ENCODE data around the gene C12orf75. TPM values are rescaled to one million over a fixed set of nuclear protein-coding genes. Genes with fewer than 3 reads are reported as not detected.
"Not testable (repeated sequence)": the region's sequence is repeated elsewhere in the genome, so short reads cannot be mapped to it uniquely, and the experiment has no call there.

The C12orf75 gene
- 60.3 and 61.8 TPM in 2 replicates for total RNA-seq (2014; rRNA removed; shearing (Covaris generic))
- 50.3 and 57.2 TPM in 2 replicates for polyA plus RNA-seq (2014; cell fraction: nucleus; rRNA removed)

- peak; percentile 69 for DNase-seq (ENCODE audit: extremely low read depth, low read depth)
These were observed at the start of gene C12orf75 for GRCh38 chr12:105330283-105330930. Gene C12orf75, plus strand, starts transcription at chr12:105330691. Its CDS starts 201 bp downstream, at chr12:105330892.

DNA sequence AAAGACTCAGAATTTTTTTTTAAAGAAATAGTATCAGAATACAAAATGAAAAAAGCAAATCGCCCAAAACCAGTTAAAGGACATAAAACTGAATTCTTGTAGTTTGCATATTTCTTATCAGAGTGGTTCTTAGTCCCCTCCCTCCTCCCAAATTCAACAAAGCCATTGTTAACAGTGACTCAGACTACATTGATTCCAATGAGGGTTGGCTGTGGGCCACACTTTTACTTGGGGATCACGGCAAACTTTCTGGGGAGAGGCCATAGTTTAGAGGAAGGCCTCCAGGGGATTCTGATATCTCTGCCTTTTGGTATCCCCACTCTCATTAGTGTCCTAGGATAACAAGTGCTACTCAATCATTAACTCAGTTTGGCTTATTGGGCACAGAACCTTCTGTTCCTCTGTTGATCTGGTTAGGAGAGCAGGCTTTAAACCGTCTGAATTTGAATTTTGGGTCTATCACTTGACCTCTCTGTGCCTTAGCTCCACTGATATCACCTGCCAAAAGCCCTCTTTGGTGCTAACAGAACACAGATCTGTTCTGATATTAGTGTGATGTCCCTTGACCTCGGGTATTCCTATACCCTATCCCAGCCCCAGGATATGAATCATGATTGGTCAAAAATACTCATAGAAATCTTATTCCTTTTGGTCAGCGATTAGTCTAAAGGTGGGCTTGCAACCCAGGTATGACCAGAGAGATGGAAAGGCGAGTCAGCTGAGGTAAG is 49.4 kb upstream of the C12orf75 start:
- no peak for DNase-seq (ENCODE audit: extremely low read depth, low read depth)

GRCh38 chr12:105281694-105282049 is 48.8 kb upstream of the C12orf75 start:
- DNase-seq (ENCODE audit: extremely low read depth, low read depth) = no peak

- DNase-seq (ENCODE audit: extremely low read depth, low read depth) = no peak
These were observed 45.1 kb upstream of the C12orf75 start for GRCh38 chr12:105285378-105285777.

DNA sequence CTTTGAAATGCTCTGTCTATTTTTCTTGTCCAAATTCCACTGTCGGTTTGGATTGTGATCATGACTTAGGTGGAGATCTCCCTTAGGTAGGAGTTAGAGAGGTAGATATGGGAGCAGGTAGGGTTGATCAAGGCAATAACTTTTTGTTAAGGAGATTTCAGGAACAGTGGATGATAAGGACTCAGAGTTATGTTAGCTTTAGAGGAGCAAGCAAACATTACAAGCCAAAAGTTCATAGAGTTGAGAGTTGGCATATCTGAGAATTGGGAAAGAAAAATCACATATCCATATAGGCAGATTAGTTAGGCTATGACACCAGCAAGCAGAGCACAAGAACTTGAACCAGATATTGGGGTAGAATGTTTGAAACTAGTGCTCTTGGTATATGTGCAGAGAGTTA is 43.1 kb upstream of the C12orf75 start:
- no peak for DNase-seq (ENCODE audit: extremely low read depth, low read depth)

GRCh38 chr12:105288311-105288996 is 42.0 kb upstream of the C12orf75 start:
- DNase-seq (ENCODE audit: extremely low read depth, low read depth) = no peak

GRCh38 chr12:105289114-105289904 is 41.2 kb upstream of the C12orf75 start:
- no peak for DNase-seq (ENCODE audit: extremely low read depth, low read depth)

- no peak for DNase-seq (ENCODE audit: extremely low read depth, low read depth)
These were observed 39.0 kb upstream of the C12orf75 start for GRCh38 chr12:105291531-105291930.

DNA sequence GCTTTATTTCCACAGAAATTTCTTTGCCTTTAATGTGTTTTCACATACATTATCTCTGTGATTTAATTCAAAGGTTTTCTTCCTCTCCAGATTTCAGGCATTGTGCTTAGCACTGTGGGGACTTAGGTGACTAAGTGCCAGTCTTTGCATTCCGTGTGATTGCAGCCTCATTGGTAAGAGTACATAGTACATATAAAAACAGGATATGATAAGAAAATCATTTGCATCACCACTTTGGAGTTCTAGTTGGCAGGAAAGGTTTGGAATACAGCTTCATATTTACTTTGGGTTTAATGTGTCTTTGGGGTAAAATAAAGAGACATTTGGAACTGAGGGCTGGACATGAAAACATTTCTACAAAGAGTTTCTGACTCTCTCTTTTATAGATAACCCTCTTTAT is 37.8 kb upstream of the C12orf75 start:
- DNase-seq (ENCODE audit: extremely low read depth, low read depth) = peak; percentile 64

DNA sequence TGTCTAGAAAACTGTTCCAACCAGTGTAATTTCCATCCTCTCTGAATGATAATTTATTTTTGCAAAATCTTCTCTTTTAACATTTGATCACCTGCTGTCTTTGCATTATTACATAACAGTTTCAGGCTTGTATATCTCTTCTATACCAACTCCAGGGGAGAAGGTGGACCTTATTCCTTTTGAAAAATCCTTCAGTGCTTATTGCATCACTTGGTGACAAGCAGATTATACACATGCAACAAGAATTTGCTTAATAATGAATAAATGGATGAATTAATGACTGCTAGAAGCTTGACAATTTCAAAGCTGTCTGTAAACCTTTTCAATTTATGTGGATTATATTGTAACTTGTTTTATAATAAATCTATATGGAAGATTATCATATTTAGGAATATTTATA is 37.3 kb upstream of the C12orf75 start:
- no peak for DNase-seq (ENCODE audit: extremely low read depth, low read depth)

GRCh38 chr12:105294161-105294560 is 36.3 kb upstream of the C12orf75 start:
- no peak for DNase-seq (ENCODE audit: extremely low read depth, low read depth)

DNA sequence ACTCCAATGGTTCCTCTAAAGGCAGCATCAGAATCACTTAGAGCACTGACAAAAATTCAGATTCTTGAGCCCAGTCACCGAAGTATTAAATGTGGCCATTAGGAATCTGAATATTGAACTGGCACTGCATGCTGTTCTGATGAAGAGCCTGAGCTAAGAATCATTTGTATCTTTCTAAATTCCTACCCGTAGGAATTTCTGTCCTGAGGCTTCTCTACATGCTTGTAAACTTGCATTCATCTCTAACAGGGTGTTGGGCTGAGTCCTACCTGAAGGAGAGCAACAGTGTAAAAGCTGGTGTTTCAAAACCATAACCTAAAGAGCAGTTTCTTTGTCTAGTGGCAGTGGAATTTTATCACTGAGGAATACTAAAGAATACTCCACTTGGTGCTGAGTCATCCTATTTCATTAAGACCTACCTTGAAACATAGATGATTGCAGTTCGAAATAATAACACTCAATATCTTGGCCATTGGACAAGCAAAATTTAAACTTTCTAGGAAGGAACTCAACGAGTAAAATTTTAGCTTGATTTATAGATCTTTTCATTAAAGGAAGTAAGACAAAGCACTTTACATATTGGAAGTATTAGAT is 35.5 kb upstream of the C12orf75 start:
- no peak for DNase-seq (ENCODE audit: extremely low read depth, low read depth)

- DNase-seq (ENCODE audit: extremely low read depth, low read depth) = no peak
These were observed 34.1 kb upstream of the C12orf75 start for GRCh38 chr12:105296116-105297089.

- DNase-seq (ENCODE audit: extremely low read depth, low read depth) = no peak
These were observed 29.6 kb upstream of the C12orf75 start for GRCh38 chr12:105300883-105301282.

DNA sequence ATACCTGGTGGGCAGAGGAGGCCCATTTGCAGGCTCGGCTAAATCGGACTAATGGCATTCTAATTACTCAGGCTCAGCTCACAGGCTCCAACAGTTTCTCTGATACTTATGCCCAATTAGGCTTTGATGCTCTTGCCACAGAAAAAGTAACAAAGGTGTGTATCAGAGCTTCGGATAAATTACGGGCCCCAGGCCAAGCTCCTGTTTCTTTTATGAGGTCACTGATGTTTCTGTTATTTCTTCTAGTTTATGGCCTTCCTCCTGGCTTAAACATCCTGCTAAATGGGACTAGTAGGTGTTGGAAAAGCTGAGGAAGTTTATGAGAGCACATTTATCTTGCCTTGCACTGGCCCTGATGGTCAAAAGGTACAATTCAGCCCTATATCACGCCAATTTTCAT is 28.8 kb upstream of the C12orf75 start:
- DNase-seq (ENCODE audit: extremely low read depth, low read depth) = no peak

DNA sequence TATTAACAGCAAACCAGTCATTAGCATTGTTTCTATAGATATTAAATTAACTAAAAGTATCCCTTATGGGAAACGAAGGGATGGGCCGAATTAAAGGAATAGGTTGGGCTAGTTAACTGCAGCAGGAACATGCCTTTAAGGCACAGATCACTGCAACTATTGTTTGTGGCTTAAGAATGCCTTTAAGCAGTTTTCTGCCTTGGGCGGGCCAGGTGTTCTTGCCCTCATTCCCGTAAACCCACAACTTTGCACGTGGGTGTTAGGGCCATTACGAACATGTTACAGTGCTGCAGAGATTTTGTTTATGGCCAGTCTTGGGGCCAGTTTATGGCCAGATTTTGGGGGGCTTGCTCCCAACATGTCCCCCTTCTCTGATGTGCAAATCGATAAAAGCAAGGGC is 27.5 kb upstream of the C12orf75 start:
- not testable (repeated sequence) for DNase-seq (ENCODE audit: extremely low read depth, low read depth)

DNA sequence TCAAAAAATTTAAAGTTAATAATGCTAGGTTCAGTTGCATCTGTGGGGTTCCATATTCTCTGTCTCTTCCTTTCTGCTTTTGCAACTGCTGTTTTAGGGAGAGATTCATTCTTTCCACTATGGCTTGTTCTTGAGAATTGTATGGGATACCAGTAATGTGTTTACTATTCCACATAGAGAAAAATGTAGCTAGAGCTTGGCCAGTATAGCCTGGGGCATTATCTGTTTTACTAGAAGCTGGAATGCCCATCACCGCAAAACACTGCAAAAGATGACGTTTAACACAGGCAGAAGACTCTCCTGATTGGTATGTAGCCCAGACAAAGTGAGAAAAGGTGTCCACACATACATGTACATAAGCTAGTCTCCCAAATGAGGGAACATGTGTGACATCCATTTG is 25.9 kb upstream of the C12orf75 start:
- not testable (repeated sequence) for DNase-seq (ENCODE audit: extremely low read depth, low read depth)

DNA sequence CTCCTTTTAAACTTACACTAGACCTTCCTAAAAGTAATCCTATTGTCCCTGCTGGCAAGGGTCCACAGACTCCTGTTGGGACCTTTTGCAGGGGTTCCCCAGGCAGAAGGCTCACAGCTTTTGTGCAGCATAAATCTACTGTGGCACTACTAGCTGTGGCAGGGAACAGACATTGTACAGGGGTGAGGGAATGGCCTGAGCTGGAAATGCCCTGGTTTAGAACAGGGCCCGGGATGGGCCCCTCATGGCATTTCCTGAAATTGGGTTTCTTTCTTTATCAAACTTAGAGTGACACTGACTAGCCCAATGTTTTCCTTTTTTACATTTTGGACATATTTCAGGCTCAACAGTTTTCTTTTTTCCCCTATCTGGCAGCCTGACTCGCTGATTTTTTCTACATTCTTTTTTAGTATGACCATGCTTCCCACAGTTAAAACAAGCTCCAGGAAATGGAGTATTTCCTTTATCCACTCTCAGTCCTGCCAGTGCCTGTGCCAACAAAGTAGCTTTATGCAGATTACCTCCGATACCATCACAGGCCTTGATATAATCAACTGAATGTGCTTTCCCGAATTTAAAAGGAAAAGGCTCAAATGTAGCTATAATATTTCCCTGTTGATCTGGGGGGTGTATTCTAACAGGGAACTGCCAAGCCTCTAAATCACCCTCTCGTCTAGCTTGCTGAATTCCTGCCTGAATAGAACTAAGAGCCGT is 22.7 kb upstream of the C12orf75 start:
- not testable (repeated sequence) for DNase-seq (ENCODE audit: extremely low read depth, low read depth)

DNA sequence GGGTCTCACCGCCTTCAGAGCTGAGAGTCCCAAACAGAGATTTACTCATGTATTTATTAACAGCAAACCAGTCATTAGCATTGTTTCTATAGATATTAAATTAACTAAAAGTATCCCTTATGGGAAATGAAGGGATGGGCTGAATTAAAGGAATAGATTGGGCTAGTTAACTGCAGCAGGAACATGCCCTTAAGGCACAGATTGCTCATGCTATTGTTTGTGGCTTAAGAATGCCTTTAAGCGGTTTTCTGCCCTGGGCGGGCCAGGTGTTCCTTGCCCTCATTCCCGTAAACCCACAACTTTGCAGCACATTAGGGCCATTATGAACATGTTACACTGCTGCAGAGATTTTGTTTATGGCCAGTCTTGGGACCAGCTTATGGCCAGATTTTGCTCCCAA is 21.7 kb upstream of the C12orf75 start:
- not testable (repeated sequence) for DNase-seq (ENCODE audit: extremely low read depth, low read depth)
